NCI-H146 treated with DMSO at 0.1 percent for 48 hours (cell line): ENCODE measurements around the gene KRTAP10-2.
"Not testable (repeated sequence)": the region's sequence is repeated elsewhere in the genome, so short reads cannot be mapped to it uniquely, and the experiment has no call there.

Source experiments
- DNase-seq: peaks from one replicate; lab custom pipeline; 2025; ENCODE audit not compliant: unreplicated experiment; lab: John Stamatoyannopoulos, UW

KRTAP10-2 gene

GRCh38 chr21:44583089-44583799 is 31.9 kb upstream of the KRTAP10-2 start:
- peak; percentile 61 for DNase-seq

- DNase-seq: no peak
These were observed 30.8 kb upstream of the KRTAP10-2 start for GRCh38 chr21:44582055-44582454.

GRCh38 chr21:44581158-44581557 is 29.9 kb upstream of the KRTAP10-2 start:
- DNase-seq: no peak

DNA sequence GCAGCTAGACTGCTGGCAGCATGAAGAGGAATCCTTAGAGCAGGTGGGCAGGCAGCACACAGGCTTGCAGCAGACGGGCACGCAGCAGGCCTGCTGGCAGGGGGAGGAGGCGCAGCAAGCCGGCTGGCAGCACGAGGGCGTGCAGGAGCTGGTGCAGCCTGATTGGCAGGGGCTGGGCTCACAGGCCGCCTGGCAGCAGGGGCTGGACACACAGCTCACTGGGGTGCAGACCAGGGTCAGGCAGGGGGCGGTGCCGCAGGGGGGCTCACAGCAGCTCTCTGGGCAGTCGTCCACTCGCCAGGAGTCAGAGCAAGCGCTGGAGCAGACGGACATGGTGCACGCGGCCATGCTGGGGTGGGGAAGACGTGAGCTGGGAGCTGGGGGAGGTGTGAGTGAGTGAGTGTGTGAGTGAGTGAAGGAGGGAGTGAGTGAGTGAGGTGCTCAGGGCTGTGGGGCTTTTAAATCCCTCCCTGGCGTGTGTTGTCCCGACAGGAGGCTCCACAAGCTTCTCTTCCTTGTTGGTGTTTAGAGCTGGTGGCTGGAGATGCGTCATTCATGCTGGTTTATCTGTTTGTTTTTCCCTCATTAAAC is 29.0 kb upstream of the KRTAP10-2 start, which contains the start of gene KRTAP10-5:
TSS of gene KRTAP10-5 (minus strand) at position 374 of the 591 bp plus-strand sequence. CDS start at position 348, 26 bp downstream.
- DNase-seq: not testable (repeated sequence)

GRCh38 chr21:44579833-44580144 is 28.5 kb upstream of the KRTAP10-2 start:
- DNase-seq: no peak

DNA sequence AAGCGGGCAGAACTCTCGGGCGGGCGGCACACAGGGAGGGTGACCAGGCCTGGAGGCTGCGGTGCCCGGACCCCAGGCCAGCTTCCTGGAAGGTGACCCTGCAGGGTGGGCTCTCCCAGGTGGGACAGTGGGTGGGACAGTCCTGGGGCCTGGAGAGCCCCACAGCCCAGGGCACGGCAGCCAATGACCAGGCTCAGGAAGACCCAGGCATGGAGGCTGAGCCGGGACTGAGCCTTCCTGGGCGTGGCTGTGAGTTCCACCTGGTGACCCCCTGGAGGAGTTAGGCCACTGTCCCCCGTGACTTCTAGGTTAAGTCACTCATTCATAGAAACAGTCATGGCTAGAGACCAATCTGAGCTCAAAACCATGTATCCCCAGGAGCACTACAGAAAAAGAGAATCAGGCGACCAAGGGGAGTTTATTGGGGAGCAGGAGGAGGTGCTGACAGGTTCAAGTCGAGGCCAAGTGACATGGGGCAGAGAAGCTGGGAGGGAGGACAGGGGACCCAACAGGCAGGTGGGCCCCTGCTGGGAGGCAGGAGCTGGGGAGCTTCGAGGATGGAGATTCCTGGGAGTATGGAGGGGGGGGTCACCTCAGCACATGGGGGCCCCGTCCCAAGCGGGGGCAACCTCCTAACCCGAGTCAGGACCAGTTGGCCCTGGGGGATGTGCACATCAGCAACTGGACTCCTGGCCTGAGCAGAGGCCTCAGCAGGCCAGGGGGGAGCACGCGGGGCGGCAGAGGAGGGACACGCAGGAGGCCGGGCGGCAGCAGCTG is 27.9 kb upstream of the KRTAP10-2 start:
- no peak for DNase-seq

DNA sequence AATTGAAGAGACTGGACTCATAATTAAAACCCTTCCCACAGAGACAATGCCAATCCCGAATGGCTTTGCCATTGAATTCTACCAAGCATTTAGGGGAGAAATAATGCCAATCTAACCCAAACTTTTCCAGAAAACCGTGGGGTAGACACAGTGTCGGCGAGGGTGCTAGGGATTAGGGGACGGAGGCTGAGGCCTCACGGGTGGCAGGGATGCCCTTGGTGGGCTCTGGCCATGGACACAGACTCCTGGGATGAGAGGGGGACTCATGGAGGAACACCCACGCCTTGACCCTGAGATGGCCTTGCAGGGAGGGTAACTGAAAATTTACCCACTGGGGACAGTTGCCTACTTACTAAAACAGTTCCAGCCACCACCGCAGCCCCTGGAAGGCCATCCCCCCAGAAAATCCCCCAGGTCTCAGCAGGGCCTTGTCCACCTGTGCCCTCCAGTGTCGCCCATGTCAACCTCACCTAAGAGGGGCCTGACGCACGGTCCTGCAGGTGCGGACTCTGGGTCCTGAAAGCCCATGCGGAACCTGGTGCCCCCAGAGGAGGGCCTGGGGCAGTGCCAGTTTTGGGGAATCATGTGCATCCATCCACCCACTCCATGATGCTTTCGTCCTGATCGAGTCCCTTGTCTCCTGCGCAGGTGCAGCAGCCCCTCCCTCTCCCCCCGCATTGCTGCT is 27.2 kb upstream of the KRTAP10-2 start:
- no peak for DNase-seq

DNA sequence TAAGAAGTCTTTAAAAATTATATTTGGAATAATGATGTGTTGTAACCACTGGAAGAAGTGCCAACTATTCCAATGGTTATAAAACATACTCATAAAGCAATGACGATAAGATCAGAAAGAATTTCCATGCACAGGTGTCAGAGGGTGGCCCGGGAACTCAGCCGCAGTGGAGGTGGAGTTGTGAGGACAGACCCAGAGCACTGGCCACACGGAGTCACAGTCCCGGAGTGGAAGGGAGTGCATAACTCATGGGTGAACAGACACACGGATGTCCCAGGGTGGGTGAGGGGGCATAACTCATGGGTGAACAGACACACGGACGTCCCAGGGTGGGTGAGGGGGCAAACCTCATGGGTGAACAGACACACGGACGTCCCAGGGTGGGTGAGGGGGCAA is 24.7 kb upstream of the KRTAP10-2 start:
- no peak for DNase-seq

DNA sequence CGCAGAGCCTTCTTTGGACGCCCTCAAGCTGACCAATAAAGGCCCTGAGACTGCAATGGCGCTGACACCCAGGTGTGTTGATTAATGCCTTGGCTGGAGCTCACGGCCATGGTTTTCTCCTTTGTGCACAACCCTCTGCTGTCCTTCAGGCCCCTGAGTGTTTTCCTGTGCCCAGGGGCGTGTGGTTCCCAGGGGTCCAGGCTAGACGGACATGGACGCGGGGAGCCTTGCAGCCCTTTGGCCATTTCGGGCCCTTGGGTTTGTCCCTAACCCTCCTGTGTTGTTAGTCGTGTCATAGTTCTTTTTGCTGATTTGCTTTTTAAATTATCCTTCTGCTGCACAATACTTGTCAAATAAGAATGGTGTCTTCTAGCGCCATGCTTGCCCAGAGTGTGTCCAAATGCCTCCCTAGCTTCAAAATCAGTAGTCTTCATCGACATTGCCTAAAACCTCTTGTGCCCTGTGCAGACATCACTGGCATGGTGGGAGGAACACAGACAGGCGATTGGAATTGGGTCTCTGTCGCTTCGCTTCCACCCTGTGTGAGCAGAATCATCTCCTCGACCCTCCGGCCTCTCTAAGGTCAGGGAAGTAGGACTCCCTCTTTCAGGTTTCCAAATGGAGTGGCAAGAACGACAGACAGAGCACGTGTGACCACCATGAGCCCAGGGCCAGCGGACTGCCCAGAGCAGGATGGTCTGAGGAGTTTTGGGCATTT is 24.2 kb upstream of the KRTAP10-2 start:
- DNase-seq: no peak

GRCh38 chr21:44574457-44575306 is 23.4 kb upstream of the KRTAP10-2 start:
- DNase-seq: peak; percentile 71

GRCh38 chr21:44573630-44574456 is 22.5 kb upstream of the KRTAP10-2 start, which contains the start of gene KRTAP10-4:
Gene KRTAP10-4, plus strand, starts transcription at chr21:44573729. Its CDS starts 30 bp downstream, at chr21:44573759.
- peak; percentile 34 for DNase-seq

GRCh38 chr21:44572959-44573583 is 21.8 kb upstream of the KRTAP10-2 start:
- DNase-seq: no peak

GRCh38 chr21:44571844-44572782 is 20.8 kb upstream of the KRTAP10-2 start:
- no peak for DNase-seq

- no peak for DNase-seq
These were observed 20.0 kb upstream of the KRTAP10-2 start for GRCh38 chr21:44571296-44571695.

DNA sequence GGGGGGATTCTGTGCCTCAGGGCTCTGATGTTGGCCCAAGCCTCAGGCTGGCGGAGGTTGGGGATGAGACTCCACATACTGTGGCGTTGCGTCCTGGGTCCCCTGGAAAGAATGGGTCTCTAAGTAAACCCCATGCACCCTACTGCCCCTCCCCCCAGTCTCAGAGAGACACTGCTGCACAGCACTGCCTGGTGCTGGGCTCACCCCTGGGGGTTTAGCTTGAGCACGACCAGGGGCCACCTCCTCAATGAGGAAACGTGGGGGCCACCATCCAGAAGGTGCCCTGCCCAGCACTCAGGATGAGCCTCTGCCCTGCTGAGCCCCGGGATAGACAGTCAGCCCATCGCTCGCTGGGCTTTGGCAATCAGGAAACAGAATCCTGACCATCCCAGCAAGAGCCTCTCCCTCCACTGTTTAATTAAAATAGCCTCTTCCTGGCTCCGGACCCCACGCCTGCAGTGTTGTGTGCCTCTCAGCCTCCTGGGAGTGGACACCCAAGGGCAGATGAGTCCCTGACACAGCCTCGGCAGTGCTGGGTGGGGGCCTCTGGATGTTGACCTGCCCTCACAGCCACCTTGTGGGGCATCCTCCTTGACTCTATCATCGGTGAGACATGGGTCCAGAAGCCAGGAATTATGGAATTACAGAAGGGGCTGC is 18.7 kb upstream of the KRTAP10-2 start:
- DNase-seq: no peak

- DNase-seq: no peak
These were observed 17.6 kb upstream of the KRTAP10-2 start for GRCh38 chr21:44568667-44569556.
